Stimulated activated CD4-positive, alpha-beta T cell treated with anti-CD3 and anti-CD28 coated beads, Interleukin-12 subunit alpha, Interleukin-12 subunit beta, amount 100 ng/mL, for 24 hours (primary cell): ENCODE measurements around the gene DCHS2.

Source experiments
- DNase-seq, 2 experiments: peaks; one replicate each; pipeline ENCODE4 v3.0.0-alpha.2; 2020; ENCODE audit warnings: low read depth in 2 of 2

The DCHS2 gene

DNA sequence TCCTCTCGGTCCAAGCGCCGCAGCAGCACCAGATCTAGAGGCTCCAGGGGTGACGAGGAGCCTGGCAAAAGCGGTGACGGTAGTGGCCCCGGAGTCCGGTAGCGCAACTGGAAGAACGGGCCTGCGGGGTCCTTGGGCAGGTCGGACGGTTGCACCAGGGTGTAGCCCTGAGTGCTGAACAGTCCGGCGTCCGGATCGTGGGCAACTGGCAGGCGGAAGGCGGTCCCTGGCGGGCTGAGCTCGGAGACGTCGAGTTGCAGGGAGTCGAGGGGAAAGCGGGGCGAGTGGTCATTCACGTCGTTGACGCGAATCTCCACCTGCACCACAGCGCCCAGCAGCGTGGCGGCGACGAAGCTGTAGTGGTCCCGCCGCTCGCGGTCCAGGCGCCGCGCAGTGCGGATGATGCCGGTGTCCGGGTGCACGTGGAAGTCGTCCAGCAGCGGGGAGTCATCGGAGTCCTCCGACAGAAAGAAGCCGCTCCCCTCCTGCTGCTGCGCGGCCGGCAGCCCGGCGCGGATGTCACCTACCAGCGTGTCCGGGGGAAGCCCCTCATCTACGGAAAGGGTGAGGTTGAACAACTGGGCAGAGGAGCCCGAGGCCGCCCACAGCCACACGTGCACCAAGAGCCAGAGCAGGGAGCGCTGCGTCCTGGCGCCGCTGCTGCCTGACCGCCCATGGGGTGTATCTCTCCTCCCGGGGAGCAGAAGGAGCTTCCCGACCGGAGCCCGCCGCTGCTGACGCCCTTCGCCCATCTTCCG lies 837 bp downstream of the DCHS2 start:
- DNase-seq, result no peak

- no peak for DNase-seq
Observed at GRCh38 chr4:154490234-154490582, 1.4 kb downstream of the DCHS2 start.

DNA sequence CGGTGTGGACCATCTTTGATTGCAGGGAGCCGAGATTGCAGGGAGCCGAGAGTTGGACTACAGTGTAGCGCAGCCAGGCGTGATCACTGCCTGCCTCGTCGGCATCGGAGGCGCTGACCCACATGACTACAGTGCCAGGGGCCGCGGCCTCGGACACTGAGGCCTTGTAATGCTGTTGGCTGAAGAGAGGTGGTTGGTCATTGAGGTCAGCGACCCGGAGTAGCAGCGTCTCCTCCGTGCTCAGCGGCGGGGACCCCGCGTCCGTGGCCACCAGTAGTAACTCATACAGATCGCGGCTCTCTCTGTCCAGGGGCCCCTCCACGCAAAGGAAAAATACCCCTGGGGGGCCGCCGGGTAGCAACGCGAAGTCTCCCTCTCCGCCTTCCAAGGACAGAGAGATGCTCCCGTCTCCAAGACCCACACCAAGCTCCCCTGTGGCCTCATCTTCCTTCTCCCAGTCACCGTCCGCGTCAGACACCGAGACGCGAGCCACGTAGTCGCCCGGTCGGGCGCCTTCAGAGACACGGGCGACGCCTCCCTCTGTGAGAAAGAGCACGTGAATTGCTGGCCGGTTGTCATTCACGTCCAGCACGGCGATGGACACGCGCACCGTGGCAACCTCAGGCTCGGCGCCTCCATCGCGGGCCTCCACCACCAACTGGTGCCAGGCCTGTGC lies 1.9 kb downstream of the DCHS2 start:
- no peak for DNase-seq

- DNase-seq, result no peak
Observed at GRCh38 chr4:154487145-154487544, 4.5 kb downstream of the DCHS2 start.

DNA sequence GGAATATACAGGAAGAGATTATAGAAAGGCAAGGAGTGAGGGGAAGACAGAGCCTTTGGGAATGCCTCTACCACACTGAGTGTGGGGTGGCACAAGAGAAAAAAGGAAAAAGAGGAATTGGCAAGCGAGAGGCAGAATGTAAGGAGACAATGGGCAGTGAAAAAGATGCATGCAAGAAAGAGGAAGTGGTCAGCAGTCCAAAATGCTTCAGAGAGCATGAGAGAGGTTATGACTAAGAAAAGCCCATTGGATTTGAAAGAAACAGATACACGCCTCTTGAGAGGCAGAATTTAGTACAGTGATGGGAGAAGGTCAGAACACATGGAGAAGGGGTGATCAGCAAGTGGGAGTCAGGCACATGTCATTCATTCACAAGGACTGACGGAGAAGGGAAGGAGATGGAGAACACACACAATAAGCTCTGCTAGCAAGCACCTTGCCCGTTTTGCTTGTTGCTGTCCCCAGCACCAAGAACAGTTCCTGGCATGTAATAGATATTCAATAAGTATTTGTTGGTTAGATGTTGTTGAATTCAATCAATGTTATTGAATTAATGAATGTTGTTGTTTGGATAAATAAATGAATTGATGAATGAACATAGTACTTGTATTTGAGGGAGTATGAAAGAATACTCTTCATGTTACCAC lies 6.3 kb downstream of the DCHS2 start:
- DNase-seq, result no peak

DNA sequence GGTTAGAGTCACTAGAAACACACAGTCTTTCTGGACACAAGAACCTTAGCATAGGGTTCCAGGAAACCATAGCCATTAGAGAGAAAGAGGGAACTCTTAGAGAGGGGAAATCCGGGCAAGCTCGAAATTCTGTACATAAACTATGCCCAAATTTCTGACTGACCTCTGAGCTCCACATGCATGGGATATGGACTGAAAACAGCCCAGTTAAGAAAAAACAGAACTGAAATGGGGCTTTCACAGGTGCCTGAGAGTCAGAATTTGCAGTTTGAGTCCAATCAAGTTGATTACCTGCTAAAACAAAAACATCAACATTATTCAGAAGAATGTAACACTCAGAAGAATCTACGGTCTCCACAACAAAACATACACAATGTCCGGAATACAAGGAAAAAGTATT lies 13.1 kb downstream of the DCHS2 start:
- no peak for DNase-seq

GRCh38 chr4:154478128-154478527 lies 13.5 kb downstream of the DCHS2 start:
- DNase-seq, result no peak

GRCh38 chr4:154476232-154476631 lies 15.4 kb downstream of the DCHS2 start:
- no peak for DNase-seq

DNA sequence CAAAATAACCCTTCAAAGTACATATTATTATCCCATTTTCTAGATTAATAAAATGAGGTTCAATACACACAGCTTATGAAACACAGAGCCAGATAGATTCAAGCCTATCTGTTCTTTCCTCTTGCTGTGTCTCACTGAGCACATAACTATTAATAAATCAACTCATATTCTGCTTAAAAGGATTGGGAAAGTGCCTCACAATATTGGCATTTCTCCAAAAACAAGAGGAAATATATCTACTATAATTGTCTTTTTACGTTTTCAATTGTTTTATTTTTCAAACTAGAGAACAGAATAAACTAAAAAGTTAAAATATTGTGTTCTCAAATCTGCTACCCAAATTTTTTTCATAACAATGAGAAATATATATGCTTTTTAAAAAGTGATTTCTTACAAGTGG lies 15.8 kb downstream of the DCHS2 start:
- DNase-seq, result no peak

- no peak for DNase-seq
Observed at GRCh38 chr4:154473497-154473896, 18.1 kb downstream of the DCHS2 start.

DNA sequence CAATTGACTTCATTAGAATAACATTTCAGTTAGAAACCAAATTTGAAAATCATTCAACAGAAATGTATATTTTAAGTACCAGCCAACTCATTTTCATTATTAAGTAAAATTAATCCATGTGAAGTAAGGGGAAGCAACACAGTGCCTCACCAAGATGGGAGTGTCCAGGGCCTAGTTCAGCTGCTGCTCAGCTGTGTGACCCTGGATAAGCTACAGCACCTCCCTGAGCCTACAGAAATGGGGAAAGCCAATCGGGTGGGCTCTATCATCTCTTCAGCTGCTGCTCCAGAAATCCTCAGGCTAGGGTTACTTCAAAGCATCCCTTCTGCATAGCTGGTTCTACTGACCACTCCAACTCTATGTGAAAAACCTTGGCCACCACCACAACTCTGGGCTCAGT lies 18.7 kb downstream of the DCHS2 start:
- DNase-seq, result no peak

- DNase-seq, result no peak
Observed at GRCh38 chr4:154471526-154472331, 19.9 kb downstream of the DCHS2 start.

DNA sequence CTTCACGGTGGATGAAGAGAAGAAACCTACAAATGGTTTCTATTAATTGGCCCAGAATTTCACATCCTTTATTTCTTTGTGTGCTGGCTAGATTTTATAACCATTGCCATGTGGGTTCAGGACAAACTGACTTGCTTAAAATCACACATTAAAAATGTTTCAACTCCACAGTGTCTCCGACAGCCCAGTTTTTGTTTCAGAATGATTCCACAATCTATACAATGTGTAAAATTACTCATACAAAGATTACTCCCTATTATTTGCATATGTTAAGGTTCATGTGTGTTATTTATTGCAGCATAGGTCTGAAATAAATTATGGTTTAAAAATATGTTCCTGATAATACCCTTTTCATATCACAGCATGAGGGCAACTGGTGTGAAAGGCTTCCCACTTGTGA lies 20.6 kb downstream of the DCHS2 start:
- no peak for DNase-seq

- DNase-seq, result no peak
Observed at GRCh38 chr4:154467886-154468285, 23.7 kb downstream of the DCHS2 start.

DNA sequence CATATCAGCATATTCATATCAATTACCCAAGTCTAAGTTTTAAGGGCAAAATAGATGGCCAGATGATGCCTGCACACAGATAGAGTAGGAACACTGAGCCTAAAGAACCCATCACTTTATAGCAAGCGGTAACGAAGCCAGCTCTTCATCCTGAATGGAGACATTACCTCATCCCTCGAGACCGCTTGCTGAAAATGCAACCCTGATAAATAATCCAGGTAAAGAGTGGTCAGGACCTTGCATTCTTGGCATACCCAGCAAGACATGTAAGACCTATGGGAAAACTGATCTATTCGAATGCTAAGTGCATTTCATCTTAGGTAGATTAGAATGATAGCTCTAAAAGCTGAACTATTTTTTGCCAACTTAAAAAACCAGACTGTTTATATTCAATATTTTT lies 25.3 kb downstream of the DCHS2 start:
- DNase-seq, result no peak

GRCh38 chr4:154465085-154465484 lies 26.5 kb downstream of the DCHS2 start:
- no peak for DNase-seq

GRCh38 chr4:154464654-154465053 lies 26.9 kb downstream of the DCHS2 start:
- no peak for DNase-seq

- no peak for DNase-seq
Observed at GRCh38 chr4:154462081-154462810, 29.4 kb downstream of the DCHS2 start.

DNA sequence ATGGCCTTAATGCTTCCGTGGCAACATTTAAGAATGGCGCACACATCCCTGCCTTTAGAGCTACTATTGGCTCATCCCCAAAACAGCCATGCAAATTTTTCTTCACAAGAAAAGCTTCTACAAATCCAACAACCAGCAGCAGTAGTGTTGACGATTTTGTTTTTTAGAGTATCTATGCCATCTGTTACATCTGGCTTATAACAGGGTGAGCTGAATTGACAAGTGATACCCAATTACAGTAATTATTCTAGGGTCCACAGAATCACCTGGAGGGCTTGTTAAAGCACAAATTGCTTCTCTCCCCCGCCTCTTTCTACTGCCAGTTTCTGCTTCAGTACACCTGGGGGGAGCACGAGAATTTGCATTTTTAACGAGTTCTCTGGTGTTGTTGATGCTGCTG lies 34.1 kb downstream of the DCHS2 start:
- DNase-seq, result no peak

DNA sequence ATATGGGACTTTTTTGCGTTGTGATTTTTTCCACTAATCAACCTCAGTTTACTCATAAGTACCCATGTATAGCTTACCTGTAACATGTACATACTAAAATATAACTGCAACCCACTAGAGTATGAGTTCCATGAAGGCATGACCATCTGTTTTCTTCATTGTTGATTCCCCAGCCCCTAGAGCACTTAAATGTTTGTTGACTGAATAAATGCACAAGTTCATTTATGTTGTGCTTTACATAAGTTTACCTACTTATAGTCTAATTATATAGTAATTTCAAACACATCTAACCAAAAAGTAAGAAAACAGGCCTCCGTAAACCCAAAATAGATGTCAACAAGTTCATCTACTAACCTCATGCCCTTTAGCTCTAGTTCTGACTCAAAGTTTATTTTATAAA lies 34.7 kb downstream of the DCHS2 start:
- DNase-seq, result no peak

GRCh38 chr4:154456240-154456639 lies 35.4 kb downstream of the DCHS2 start:
- no peak for DNase-seq

- DNase-seq, result no peak
Observed at GRCh38 chr4:154455111-154455510, 36.5 kb downstream of the DCHS2 start.
